Measurements from ENCODE around the gene EVA1C. TPM values are rescaled to one million over a fixed set of nuclear protein-coding genes. Genes with fewer than 3 reads are reported as not detected.

EVA1C gene
- total and polyA plus RNA-seq, 2 donors: 5.0 to 26.2 TPM

GRCh38 chr21:32393677-32394001 lies 18.9 kb upstream of the EVA1C start:
- H3K4me3 ChIP-seq (ENCODE audit: low read length in 2 of 2): peak overlapping the region; percentile 68 to 81
- H3K4me1 ChIP-seq (ENCODE audit: control insufficient read depth in 2 of 2, insufficient read depth in 2 of 2, low read length in 2 of 2): peaks cover 4 to 14% of the 10 kb centered on the region in 2 donors
- no peak overlapping the region for H3K27ac ChIP-seq (ENCODE audit: low read depth in 1 of 2, low read length in 1 of 2)
- peaks cover 0 to 5% of the 10 kb centered on the region in 2 donors for H3K36me3 ChIP-seq (ENCODE audit: control insufficient read depth in 2 of 2, insufficient read depth in 2 of 2, low read length in 1 of 2)
- H3K27me3 ChIP-seq (ENCODE audit: control insufficient read depth in 2 of 2, insufficient read depth in 1 of 2, low read length in 1 of 2): peaks cover 2 to 3% of the 10 kb centered on the region in 2 donors
- H3K9me3 ChIP-seq (ENCODE audit: control insufficient read depth in 2 of 2, insufficient read depth in 1 of 2, low read length in 1 of 2): no peaks in the 10 kb centered on the region
- DNase-seq (ENCODE audit: low read depth in 6 of 9, low spot score in 9 of 9): no peak
- 50% methylated on average over 9 of the region's 9 CpGs for WGBS

GRCh38 chr21:32403201-32403777 lies 9.2 kb upstream of the EVA1C start:
- peak in 8 of 9 donors; percentile 47 to 85 (median 66) for DNase-seq (ENCODE audit: low read depth in 6 of 9, low spot score in 9 of 9)
- Histone ChIP-seq H3K36me3 (ENCODE audit: control insufficient read depth in 2 of 2, insufficient read depth in 2 of 2, low read length in 1 of 2) (no peaks in the 10 kb centered on the region), H3K9me3 (ENCODE audit: control insufficient read depth in 2 of 2, insufficient read depth in 1 of 2, low read length in 1 of 2) (no peaks in the 10 kb centered on the region), H3K4me3 (ENCODE audit: low read length in 2 of 2) (no peak overlapping the region), H3K4me1 (ENCODE audit: control insufficient read depth in 2 of 2, insufficient read depth in 2 of 2, low read length in 2 of 2) (peaks cover 0 to 2% of the 10 kb centered on the region in 2 donors), H3K27me3 (ENCODE audit: control insufficient read depth in 2 of 2, insufficient read depth in 1 of 2, low read length in 1 of 2) (peaks cover 2 to 15% of the 10 kb centered on the region in 2 donors), H3K27ac (ENCODE audit: low read depth in 1 of 2, low read length in 1 of 2) (no peak overlapping the region)
- WGBS: 28% methylated on average over 5 of the region's 5 CpGs

GRCh38 chr21:32406405-32406804 lies 6.1 kb upstream of the EVA1C start:
- no peak for DNase-seq (ENCODE audit: low read depth in 6 of 9, low spot score in 9 of 9)
- H3K36me3 ChIP-seq (ENCODE audit: control insufficient read depth in 2 of 2, insufficient read depth in 2 of 2, low read length in 1 of 2): no peaks in the 10 kb centered on the region
- no peak overlapping the region for H3K4me3 ChIP-seq (ENCODE audit: low read length in 2 of 2)
- 83% methylated on average over 6 of the region's 6 CpGs for WGBS
- no peak overlapping the region for H3K27ac ChIP-seq (ENCODE audit: low read depth in 1 of 2, low read length in 1 of 2)
- H3K4me1 ChIP-seq (ENCODE audit: control insufficient read depth in 2 of 2, insufficient read depth in 2 of 2, low read length in 2 of 2): peaks cover 0 to 3% of the 10 kb centered on the region in 2 donors
- H3K9me3 ChIP-seq (ENCODE audit: control insufficient read depth in 2 of 2, insufficient read depth in 1 of 2, low read length in 1 of 2): no peaks in the 10 kb centered on the region
- peaks cover 7 to 35% of the 10 kb centered on the region in 2 donors for H3K27me3 ChIP-seq (ENCODE audit: control insufficient read depth in 2 of 2, insufficient read depth in 1 of 2, low read length in 1 of 2)

DNA sequence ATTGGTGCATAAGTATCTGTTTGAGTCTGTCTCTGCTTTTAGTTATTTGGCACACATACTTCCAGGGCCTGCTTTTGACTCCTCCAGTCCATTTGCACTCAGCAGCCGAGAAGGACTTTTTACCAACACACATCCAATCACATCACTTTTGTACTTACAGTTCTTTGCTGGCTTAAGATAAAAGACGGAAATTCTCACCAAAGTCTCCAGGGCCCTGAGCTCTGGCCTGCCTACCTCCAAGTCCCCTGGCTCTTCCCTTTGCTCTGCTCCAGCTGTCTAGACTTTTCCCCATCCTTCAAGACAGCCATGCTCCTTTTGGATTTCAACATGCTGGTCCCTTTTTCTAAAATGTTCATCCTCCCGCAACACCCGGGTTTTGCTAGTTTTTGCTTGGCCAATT lies 2.2 kb upstream of the EVA1C start:
- H3K9me3 ChIP-seq (ENCODE audit: control insufficient read depth in 2 of 2, insufficient read depth in 1 of 2, low read length in 1 of 2): peaks cover 0 to 1% of the 10 kb centered on the region in 2 donors
- no peaks in the 10 kb centered on the region for H3K36me3 ChIP-seq (ENCODE audit: control insufficient read depth in 2 of 2, insufficient read depth in 2 of 2, low read length in 1 of 2)
- WGBS: 97% methylated on average over 4 of the region's 4 CpGs
- H3K4me1 ChIP-seq (ENCODE audit: control insufficient read depth in 2 of 2, insufficient read depth in 2 of 2, low read length in 2 of 2): peaks cover 3 to 7% of the 10 kb centered on the region in 2 donors
- no peak overlapping the region for H3K4me3 ChIP-seq (ENCODE audit: low read length in 2 of 2)
- H3K27me3 ChIP-seq (ENCODE audit: control insufficient read depth in 2 of 2, insufficient read depth in 1 of 2, low read length in 1 of 2): peaks cover 26 to 72% of the 10 kb centered on the region in 2 donors
- no peak for DNase-seq (ENCODE audit: low read depth in 6 of 9, low spot score in 9 of 9)
- no peak overlapping the region for H3K27ac ChIP-seq (ENCODE audit: low read depth in 1 of 2, low read length in 1 of 2)

GRCh38 chr21:32410916-32411315 lies 1.6 kb upstream of the EVA1C start:
- Histone ChIP-seq H3K27me3 (ENCODE audit: control insufficient read depth in 2 of 2, insufficient read depth in 1 of 2, low read length in 1 of 2) (peaks cover 28 to 77% of the 10 kb centered on the region in 2 donors), H3K27ac (ENCODE audit: low read depth in 1 of 2, low read length in 1 of 2) (peak overlapping the region in 1 of 2 donors; percentile 15), H3K4me3 (ENCODE audit: low read length in 2 of 2) (peak overlapping the region in 1 of 2 donors; percentile 49), H3K4me1 (ENCODE audit: control insufficient read depth in 2 of 2, insufficient read depth in 2 of 2, low read length in 2 of 2) (peaks cover 3 to 7% of the 10 kb centered on the region in 2 donors), H3K9me3 (ENCODE audit: control insufficient read depth in 2 of 2, insufficient read depth in 1 of 2, low read length in 1 of 2) (peaks cover 0 to 1% of the 10 kb centered on the region in 2 donors), H3K36me3 (ENCODE audit: control insufficient read depth in 2 of 2, insufficient read depth in 2 of 2, low read length in 1 of 2) (no peaks in the 10 kb centered on the region)
- 95% methylated on average over 5 of the region's 5 CpGs for WGBS
- DNase-seq (ENCODE audit: low read depth in 6 of 9, low spot score in 9 of 9): no peak

DNA sequence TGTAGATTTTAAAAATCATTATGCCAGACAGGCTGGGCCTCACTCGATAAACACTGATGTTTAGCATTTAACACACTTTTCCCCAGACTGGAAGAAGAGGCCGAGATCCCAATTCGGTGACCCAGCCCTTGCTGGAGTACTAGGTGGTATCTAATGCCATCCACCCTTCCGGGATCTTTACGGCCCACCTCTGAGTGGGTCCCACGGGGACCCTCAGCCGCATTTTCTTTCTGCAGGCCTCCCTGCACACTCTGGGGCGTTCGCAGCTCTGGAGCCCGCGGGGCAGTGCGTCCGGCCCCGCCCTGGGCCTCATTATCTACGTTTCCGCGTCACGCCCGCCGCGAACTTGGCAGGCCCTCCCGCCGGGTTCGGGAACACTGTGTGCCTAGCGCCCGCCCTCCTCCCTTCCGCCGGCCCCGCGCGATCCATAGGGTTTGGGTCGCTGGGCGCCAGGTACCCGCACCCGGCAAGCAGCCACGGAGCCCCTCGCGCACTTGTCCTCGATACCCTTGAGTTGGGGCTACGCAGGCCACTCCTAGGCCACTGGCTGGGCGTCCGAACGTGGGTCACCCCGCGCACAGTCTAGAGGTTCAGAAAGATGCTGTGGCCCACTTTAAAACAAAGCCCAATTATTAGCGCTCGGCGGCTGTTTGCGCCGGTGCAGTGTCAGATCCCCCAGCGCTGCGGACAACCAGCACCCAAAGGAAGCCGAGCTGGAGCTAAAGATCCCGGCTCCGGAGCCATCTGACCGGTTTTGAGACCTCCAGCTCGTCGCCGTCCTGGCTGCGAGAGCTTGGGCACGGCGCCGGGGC lies 950 bp upstream of the EVA1C start:
- Histone ChIP-seq H3K27ac (ENCODE audit: low read depth in 1 of 2, low read length in 1 of 2) (peak overlapping the region in 1 of 2 donors; percentile 86), H3K36me3 (ENCODE audit: control insufficient read depth in 2 of 2, insufficient read depth in 2 of 2, low read length in 1 of 2) (no peaks in the 10 kb centered on the region), H3K4me3 (ENCODE audit: low read length in 2 of 2) (peak overlapping the region; percentile 29 to 49), H3K9me3 (ENCODE audit: control insufficient read depth in 2 of 2, insufficient read depth in 1 of 2, low read length in 1 of 2) (peaks cover 0 to 1% of the 10 kb centered on the region in 2 donors), H3K27me3 (ENCODE audit: control insufficient read depth in 2 of 2, insufficient read depth in 1 of 2, low read length in 1 of 2) (peaks cover 28 to 75% of the 10 kb centered on the region in 2 donors), H3K4me1 (ENCODE audit: control insufficient read depth in 2 of 2, insufficient read depth in 2 of 2, low read length in 2 of 2) (peaks cover 3 to 7% of the 10 kb centered on the region in 2 donors)
- no peak for DNase-seq (ENCODE audit: low read depth in 6 of 9, low spot score in 9 of 9)
- WGBS: 3% methylated on average over 63 of the region's 63 CpGs

DNA sequence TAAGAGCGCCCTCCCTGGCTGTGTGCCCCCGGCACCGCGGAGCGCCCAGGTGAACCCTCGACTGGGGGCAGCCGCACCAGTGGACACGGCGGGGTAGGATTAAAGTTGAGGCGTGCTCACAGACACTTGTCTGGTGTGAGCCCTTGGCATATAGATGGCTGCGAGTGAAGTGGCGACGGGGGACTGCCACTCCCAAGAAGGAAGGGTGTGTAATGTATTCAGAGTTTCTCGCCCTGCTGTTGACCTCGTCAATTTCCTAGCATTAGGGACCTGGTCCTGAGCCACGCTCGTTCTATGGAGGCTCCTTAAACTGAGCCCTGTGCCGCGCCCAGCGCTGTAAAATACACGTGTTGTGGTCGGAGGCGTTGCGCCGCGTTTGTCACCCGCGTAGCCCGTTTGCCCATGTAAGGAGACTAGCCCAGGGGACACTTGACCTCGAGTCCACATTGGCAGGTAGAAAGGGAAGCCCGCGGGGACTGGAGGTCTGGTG lies 554 bp downstream of the EVA1C start:
- peak overlapping the region in 1 of 2 donors; percentile 49 for H3K4me3 ChIP-seq (ENCODE audit: low read length in 2 of 2)
- H3K4me1 ChIP-seq (ENCODE audit: control insufficient read depth in 2 of 2, insufficient read depth in 2 of 2, low read length in 2 of 2): peaks cover 3 to 7% of the 10 kb centered on the region in 2 donors
- 28% methylated on average over 32 of the region's 32 CpGs for WGBS
- H3K36me3 ChIP-seq (ENCODE audit: control insufficient read depth in 2 of 2, insufficient read depth in 2 of 2, low read length in 1 of 2): no peaks in the 10 kb centered on the region
- peak overlapping the region in 1 of 2 donors; percentile 58 for H3K27ac ChIP-seq (ENCODE audit: low read depth in 1 of 2, low read length in 1 of 2)
- H3K27me3 ChIP-seq (ENCODE audit: control insufficient read depth in 2 of 2, insufficient read depth in 1 of 2, low read length in 1 of 2): peaks cover 28 to 74% of the 10 kb centered on the region in 2 donors
- peaks cover 0 to 1% of the 10 kb centered on the region in 2 donors for H3K9me3 ChIP-seq (ENCODE audit: control insufficient read depth in 2 of 2, insufficient read depth in 1 of 2, low read length in 1 of 2)
- no peak for DNase-seq (ENCODE audit: low read depth in 6 of 9, low spot score in 9 of 9)

DNA sequence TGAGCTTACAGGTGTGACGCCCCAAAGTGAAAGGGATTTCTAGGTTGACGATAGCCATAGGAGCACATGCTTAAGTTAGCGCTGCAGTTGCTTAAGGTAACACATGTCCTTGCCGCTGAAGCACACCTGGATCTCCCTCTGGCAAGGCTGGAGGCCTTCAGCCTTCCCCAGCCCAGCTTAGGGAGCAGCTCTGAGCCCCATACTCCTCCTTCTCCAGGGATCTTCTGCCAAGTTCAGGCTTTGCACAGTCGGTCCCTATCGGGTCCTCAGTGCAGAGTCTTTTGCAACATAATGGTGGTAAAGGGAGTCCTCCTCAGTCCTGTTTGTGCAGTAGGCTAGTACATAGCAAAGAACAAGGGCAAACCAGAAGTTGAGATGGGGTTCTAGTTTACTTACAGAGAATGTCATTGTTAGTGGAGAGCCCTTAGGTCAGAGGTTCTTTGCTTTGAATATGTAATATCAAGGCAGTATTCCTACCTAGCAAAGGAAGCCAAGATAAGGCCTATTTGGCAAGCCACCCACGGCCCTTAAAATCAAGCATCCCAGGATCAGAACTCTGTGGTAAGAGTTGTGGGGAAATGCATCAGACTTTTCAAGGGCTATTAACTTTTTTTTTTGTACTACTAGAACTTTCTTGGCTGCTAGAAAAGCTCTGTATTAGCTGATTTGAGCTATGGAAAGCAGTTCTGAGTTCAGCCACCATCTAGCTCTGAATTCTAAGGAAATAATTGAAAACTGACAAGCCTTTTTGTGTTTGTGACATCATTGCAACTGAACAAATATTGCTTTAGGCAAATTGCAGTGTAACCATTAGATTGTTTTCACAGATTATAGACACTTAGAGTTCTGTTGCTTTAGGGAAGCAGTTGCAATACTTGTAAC lies 1.4 kb downstream of the EVA1C start:
- no peak for DNase-seq (ENCODE audit: low read depth in 6 of 9, low spot score in 9 of 9)
- Histone ChIP-seq H3K9me3 (ENCODE audit: control insufficient read depth in 2 of 2, insufficient read depth in 1 of 2, low read length in 1 of 2) (peaks cover 0 to 1% of the 10 kb centered on the region in 2 donors), H3K36me3 (ENCODE audit: control insufficient read depth in 2 of 2, insufficient read depth in 2 of 2, low read length in 1 of 2) (no peaks in the 10 kb centered on the region), H3K27ac (ENCODE audit: low read depth in 1 of 2, low read length in 1 of 2) (no peak overlapping the region), H3K4me1 (ENCODE audit: control insufficient read depth in 2 of 2, insufficient read depth in 2 of 2, low read length in 2 of 2) (peaks cover 3 to 7% of the 10 kb centered on the region in 2 donors), H3K4me3 (ENCODE audit: low read length in 2 of 2) (no peak overlapping the region), H3K27me3 (ENCODE audit: control insufficient read depth in 2 of 2, insufficient read depth in 1 of 2, low read length in 1 of 2) (peaks cover 28 to 68% of the 10 kb centered on the region in 2 donors)
- 91% methylated on average over 7 of the region's 7 CpGs for WGBS
